ENCODE results near the gene MED16.

The MED16 gene

DNA sequence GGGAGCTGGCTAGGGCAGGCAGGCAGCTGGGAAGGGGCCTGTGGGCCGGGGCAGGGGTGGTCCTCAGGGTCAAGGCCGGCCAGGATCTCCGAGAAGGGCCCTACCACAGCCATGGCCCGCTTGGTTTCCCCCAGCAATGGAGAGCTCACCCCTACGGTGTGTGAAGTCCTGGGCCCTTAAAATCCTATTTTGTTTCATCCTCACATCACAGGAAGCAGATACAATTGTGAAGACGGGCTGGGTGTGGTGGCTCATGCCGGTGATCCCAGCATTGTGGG lies 9.0 kb upstream of the MED16 start:
- no peaks in the 10 kb centered on the region for H3K9me3 ChIP-seq (ENCODE audit: insufficient read depth, low read depth, low read length)
- H4K20me1 ChIP-seq (ENCODE audit: insufficient read depth, low read length, poor library complexity, severe bottlenecking), result peaks cover 3% of the 10 kb centered on the region
- no peak overlapping the region for H3K4me2 ChIP-seq (ENCODE audit: low read depth, low read length, poor library complexity, severe bottlenecking)
- no peaks in the 10 kb centered on the region for H3K9me2 ChIP-seq (replicated peaks; ENCODE audit: low read depth, low read length)
- no peak overlapping the region for H3K9ac ChIP-seq (ENCODE audit: low read depth, low read length, poor library complexity, severe bottlenecking)
- no peak overlapping the region for H3K4me3 ChIP-seq (ENCODE audit: low read length, poor library complexity, severe bottlenecking)
- TF ChIP-seq, protein P1, sequence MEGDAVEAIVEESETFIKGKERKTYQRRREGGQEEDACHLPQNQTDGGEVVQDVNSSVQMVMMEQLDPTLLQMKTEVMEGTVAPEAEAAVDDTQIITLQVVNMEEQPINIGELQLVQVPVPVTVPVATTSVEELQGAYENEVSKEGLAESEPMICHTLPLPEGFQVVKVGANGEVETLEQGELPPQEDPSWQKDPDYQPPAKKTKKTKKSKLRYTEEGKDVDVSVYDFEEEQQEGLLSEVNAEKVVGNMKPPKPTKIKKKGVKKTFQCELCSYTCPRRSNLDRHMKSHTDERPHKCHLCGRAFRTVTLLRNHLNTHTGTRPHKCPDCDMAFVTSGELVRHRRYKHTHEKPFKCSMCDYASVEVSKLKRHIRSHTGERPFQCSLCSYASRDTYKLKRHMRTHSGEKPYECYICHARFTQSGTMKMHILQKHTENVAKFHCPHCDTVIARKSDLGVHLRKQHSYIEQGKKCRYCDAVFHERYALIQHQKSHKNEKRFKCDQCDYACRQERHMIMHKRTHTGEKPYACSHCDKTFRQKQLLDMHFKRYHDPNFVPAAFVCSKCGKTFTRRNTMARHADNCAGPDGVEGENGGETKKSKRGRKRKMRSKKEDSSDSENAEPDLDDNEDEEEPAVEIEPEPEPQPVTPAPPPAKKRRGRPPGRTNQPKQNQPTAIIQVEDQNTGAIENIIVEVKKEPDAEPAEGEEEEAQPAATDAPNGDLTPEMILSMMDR (conservative IDR thresholded peaks at IDR 0.05; ENCODE audit: low read length), result no peak
- no peak for TF ChIP-seq EZH2phosphoT487 (IDR thresholded peaks at IDR 0.05; ENCODE audit: borderline replicate concordance)
- H3K27me3 ChIP-seq (ENCODE audit: insufficient read depth, low read length, poor library complexity, severe bottlenecking), result no peaks in the 10 kb centered on the region
- no peak overlapping the region for H2AFZ ChIP-seq (ENCODE audit: low read length)
- H3K36me3 ChIP-seq (ENCODE audit: insufficient read depth, low read length), result no peaks in the 10 kb centered on the region
- H3K4me1 ChIP-seq (ENCODE audit: insufficient read depth, low read length, poor library complexity, severe bottlenecking), result peaks cover 3% of the 10 kb centered on the region
- H3F3A ChIP-seq (ENCODE audit: low read depth), result no peaks in the 10 kb centered on the region
- H3K79me2 ChIP-seq (ENCODE audit: insufficient read depth, low read length), result peaks cover under 1% of the 10 kb centered on the region; the same call in 1 of the 2 replicates

- Histone ChIP-seq H4K20me1 (ENCODE audit: insufficient read depth, low read length, poor library complexity, severe bottlenecking) (peaks cover 3% of the 10 kb centered on the region), H3F3A (ENCODE audit: low read depth) (no peaks in the 10 kb centered on the region), H3K36me3 (ENCODE audit: insufficient read depth, low read length) (no peaks in the 10 kb centered on the region)
These were observed 8.5 kb upstream of the MED16 start for GRCh38 chr19:901216-902092.

GRCh38 chr19:900302-901111 lies 7.5 kb upstream of the MED16 start:
- H3K4me1 ChIP-seq (ENCODE audit: insufficient read depth, low read length, poor library complexity, severe bottlenecking), result no peaks in the 10 kb centered on the region

More at GRCh38 chr19:901216-902092, 8.5 kb upstream of the MED16 start:
- Histone ChIP-seq H3K27me3 (ENCODE audit: insufficient read depth, low read length, poor library complexity, severe bottlenecking) (no peaks in the 10 kb centered on the region), H3K4me2 (ENCODE audit: low read depth, low read length, poor library complexity, severe bottlenecking) (no peak overlapping the region), H3K9me2 (replicated peaks; ENCODE audit: low read depth, low read length) (no peaks in the 10 kb centered on the region), H3K9me3 (ENCODE audit: insufficient read depth, low read depth, low read length) (no peaks in the 10 kb centered on the region), H3K79me2 (ENCODE audit: insufficient read depth, low read length) (no peaks in the 10 kb centered on the region), H3K4me1 (ENCODE audit: insufficient read depth, low read length, poor library complexity, severe bottlenecking) (peaks cover under 1% of the 10 kb centered on the region), H2AFZ (ENCODE audit: low read length) (no peak overlapping the region), H3K4me3 (ENCODE audit: low read length, poor library complexity, severe bottlenecking) (no peak overlapping the region), H3K9ac (ENCODE audit: low read depth, low read length, poor library complexity, severe bottlenecking) (no peak overlapping the region)
- TF ChIP-seq, protein P1 (conservative IDR thresholded peaks at IDR 0.05; ENCODE audit: low read length), result no peak
- no peak for TF ChIP-seq EZH2phosphoT487 (IDR thresholded peaks at IDR 0.05; ENCODE audit: borderline replicate concordance)

More at GRCh38 chr19:900302-901111, 7.5 kb upstream of the MED16 start:
- no peaks in the 10 kb centered on the region for H3F3A ChIP-seq (ENCODE audit: low read depth)
- peaks cover 3% of the 10 kb centered on the region for H4K20me1 ChIP-seq (ENCODE audit: insufficient read depth, low read length, poor library complexity, severe bottlenecking)
- H3K79me2 ChIP-seq (ENCODE audit: insufficient read depth, low read length), result no peaks in the 10 kb centered on the region
- no peak overlapping the region for H3K4me2 ChIP-seq (ENCODE audit: low read depth, low read length, poor library complexity, severe bottlenecking)
- no peak for TF ChIP-seq EZH2phosphoT487 (IDR thresholded peaks at IDR 0.05; ENCODE audit: borderline replicate concordance)
- TF ChIP-seq, protein P1 (conservative IDR thresholded peaks at IDR 0.05; ENCODE audit: low read length), result no peak
- no peak overlapping the region for H3K4me3 ChIP-seq (ENCODE audit: low read length, poor library complexity, severe bottlenecking)
- no peaks in the 10 kb centered on the region for H3K9me2 ChIP-seq (replicated peaks; ENCODE audit: low read depth, low read length)
- H2AFZ ChIP-seq (ENCODE audit: low read length), result no peak overlapping the region
- no peaks in the 10 kb centered on the region for H3K36me3 ChIP-seq (ENCODE audit: insufficient read depth, low read length)
- H3K27me3 ChIP-seq (ENCODE audit: insufficient read depth, low read length, poor library complexity, severe bottlenecking), result no peaks in the 10 kb centered on the region
- H3K9me3 ChIP-seq (ENCODE audit: insufficient read depth, low read depth, low read length), result no peaks in the 10 kb centered on the region
- no peak overlapping the region for H3K9ac ChIP-seq (ENCODE audit: low read depth, low read length, poor library complexity, severe bottlenecking)
